Urinary bladder (tissue), 4 donors: ENCODE data around the gene XCL1. TPM values are rescaled to one million over a fixed set of nuclear protein-coding genes. Genes with fewer than 3 reads are reported as not detected.

Experiments
- DNase-seq: peaks from one replicate; pipeline ENCODE4 v3.0.0-alpha.2; 2015; ENCODE audit errors: extremely low spot score
- H3K27ac ChIP-seq: one replicate; pipeline ENCODE4 v1.5.1; 2013; ENCODE audit warnings: low read depth, mild to moderate bottlenecking, moderate library complexity
- H3K36me3 ChIP-seq: one replicate; pipeline ENCODE4 v1.6.1; 2013; ENCODE audit warnings: mild to moderate bottlenecking, moderate library complexity; ENCODE audit not compliant: insufficient read depth
- H3K4me1 ChIP-seq: one replicate; pipeline ENCODE4 v1.6.1; 2013; ENCODE audit warnings: mild to moderate bottlenecking, moderate library complexity; ENCODE audit not compliant: insufficient read depth
- H3K4me3 ChIP-seq: one replicate; pipeline ENCODE4 v1.5.1; 2013; ENCODE audit warnings: low read depth, low read length
- WGBS: extraction: QIAGEN DNeasy Blood & Tissue Kit; methylation state at CpG from one replicate; pipeline ENCODE4 v1.1.7; 2013; 5-methylcytosine and 5-hydroxymethylcytosine counted together
- polyA plus RNA-seq: library from polyadenylated mRNA; stranded (reverse); fragments of 200-250 nt; gene quantifications from one replicate; pipeline ENCODE4 v1.2.3, GENCODE V29; 2013
- total RNA-seq: library from RNA; depleted of rRNA; stranded (reverse); fragments of >200 nt; gene quantifications from one replicate; pipeline ENCODE4 v1.2.3, GENCODE V29; 2014
- donor health status: healthy with polysubstance abuse.
- donor health status: healthy.

Gene XCL1
- total and polyA plus RNA-seq, 2 donors: 0.30 TPM; not detected in 1

DNA sequence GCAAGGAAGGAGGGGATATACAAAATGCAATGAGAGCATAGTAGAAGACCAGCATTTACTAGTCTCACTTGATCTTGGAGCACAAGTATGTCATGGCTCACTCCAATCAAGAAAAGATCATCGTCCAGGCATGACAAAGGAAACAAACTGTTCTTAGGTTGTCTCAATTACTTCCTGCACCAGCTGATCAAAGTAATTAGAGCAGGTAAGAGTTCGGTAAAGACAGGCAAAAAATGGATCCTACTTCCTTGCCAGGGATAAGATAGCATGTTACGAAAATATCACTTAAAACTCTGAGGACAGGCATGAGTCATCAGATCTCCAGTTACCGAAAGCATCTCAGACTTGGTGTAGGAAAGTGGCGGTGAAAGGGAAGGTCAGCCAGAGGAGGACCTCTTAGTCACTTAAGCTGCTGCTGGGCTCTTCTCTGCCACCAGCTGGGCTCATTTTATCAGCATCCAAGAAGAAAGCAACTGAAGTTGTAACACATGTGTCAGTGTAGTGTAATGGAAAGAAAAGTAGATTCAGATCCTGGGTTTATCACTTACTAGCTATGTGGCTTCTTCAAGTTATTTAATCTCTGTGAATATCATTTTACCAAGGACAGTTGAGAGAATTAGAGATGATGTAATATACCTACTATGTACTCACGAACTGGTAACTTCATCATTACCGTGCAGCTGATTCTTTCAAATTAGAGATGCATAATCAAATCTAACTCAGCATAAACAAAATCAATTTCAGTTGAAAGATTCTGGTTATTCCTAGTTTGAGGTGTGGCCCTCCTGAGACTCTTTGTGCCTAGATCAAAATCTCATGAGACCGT is 46.8 kb downstream of the XCL1 start:
- Histone ChIP-seq H3K27ac (no peak overlapping the region), H3K36me3 (no peaks in the 10 kb centered on the region), H3K4me1 (no peaks in the 10 kb centered on the region), H3K4me3 (no peak overlapping the region)
- WGBS: 72% methylated on average over 8 of the region's 8 CpGs
- no peak for DNase-seq

DNA sequence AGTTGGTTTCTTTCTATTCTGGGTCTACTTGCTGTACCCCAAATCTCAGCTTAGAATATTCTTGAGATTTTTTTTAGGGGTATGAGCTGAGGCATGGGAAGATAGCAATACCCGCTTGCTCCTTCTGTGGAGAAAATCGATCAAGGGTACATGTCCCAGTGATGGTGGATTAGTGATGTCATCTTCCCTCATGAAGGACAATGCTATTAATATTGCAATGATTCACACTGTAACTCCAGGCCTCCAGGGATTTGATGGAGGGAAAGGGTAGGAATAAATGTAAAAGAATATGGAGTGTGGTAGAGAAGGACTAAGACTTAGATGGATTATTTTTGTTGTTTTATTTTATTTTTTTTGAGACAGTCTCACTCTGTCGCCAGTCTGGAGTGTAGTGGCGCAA is 47.4 kb downstream of the XCL1 start:
- WGBS: 95% methylated on average over 4 of the region's 4 CpGs
- H3K27ac ChIP-seq: no peak overlapping the region
- no peaks in the 10 kb centered on the region for H3K4me1 ChIP-seq
- DNase-seq: no peak
- no peak overlapping the region for H3K4me3 ChIP-seq
- no peaks in the 10 kb centered on the region for H3K36me3 ChIP-seq

DNA sequence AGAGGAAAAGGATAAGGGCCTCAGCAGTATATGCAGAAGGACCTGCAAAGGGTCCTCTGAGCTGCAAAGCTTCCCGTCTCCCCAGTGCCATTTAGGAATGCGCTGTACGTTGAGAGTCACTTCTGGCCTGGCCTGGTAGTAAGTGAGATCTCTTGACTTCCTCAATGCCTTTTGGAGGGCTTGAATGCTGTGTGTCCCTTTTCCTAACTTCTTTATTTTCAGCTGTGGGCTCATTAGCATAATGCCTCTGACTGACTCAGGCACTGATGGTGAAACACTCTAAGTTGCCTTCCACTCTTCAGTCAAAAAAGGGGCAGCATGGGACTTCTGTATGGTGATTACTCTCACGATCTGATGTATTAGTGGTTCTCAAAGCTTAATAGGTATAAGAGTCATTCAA is 49.9 kb downstream of the XCL1 start:
- Histone ChIP-seq H3K27ac (no peak overlapping the region), H3K4me1 (no peaks in the 10 kb centered on the region), H3K4me3 (no peak overlapping the region), H3K36me3 (no peaks in the 10 kb centered on the region)
- DNase-seq: no peak
- 89% methylated on average over 4 of the region's 4 CpGs for WGBS

DNA sequence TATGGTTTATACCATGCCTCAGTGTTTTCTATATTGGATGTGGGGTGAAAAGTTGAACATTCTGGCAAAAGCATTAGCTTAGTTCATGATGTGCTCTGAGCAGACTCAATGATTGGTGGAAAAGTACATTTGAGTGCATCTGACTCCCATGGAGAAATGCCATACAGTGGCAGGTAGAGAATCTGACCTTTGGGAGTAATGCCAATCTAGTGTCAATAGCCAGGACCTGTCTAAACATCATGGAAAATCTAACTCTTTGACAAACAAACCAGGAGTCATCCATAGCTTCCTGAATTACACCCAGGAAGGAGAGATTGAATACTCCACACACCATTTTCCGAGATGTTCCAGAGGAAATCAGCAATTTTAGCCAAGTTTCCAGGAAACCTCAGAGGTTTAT is 51.0 kb downstream of the XCL1 start:
- no peaks in the 10 kb centered on the region for H3K36me3 ChIP-seq
- no peak overlapping the region for H3K27ac ChIP-seq
- H3K4me1 ChIP-seq: no peaks in the 10 kb centered on the region
- H3K4me3 ChIP-seq: no peak overlapping the region
- no peak for DNase-seq
- WGBS: 92% methylated on average over 1 of the region's 1 CpG

DNA sequence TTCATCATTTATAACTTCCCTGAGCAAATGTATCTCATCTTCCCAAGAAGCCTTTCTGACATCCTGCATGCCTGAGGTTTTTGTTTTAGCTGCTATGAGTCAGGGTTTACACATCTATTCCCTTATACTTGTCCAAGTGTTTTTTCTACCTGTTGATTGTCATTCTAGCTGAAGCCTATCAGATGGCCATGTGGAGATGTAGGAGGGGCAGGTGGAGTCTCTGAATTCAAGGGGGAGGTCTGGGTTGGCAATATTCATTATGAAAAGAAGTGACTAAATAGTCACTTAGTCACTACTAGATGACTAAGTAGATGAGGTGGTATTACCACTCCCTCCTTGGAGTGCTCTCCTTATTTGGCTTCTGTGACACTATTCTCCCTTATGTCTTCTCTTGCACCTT is 52.4 kb downstream of the XCL1 start:
- Histone ChIP-seq H3K4me1 (no peaks in the 10 kb centered on the region), H3K36me3 (no peaks in the 10 kb centered on the region), H3K4me3 (no peak overlapping the region), H3K27ac (no peak overlapping the region)
- DNase-seq: no peak

DNA sequence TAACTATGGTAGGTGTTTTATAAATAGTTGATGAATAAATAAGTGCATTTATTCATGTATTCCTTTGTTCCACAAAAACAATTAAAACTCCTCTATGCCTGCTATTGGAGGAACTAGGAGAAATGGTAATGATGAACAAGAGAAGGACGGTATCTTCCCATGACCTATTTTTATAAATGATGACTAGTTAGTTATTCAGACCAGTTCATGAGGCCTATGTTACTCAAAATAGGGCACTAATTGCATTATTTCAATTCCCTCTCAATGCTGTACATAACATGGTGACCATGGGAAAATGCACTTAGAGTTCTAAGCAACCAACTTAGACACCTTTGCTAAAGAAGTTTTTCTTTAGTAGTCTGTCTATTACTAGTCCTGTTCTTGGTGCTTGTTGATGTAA is 53.1 kb downstream of the XCL1 start:
- DNase-seq: no peak
- H3K4me3 ChIP-seq: no peak overlapping the region
- no peaks in the 10 kb centered on the region for H3K36me3 ChIP-seq
- H3K4me1 ChIP-seq: no peaks in the 10 kb centered on the region
- H3K27ac ChIP-seq: no peak overlapping the region
- 99% methylated on average over 1 of the region's 1 CpG for WGBS

Other genes starting within 250 kb of the XCL1 start
- not detected for gene XCL2, start 32.6 kb upstream of the XCL1 start, total RNA-seq
- gene XCL2, start 32.6 kb upstream of the XCL1 start, polyA plus RNA-seq: 0.60 TPM
- gene DPT, start 152.6 kb downstream of the XCL1 start, total RNA-seq: 175 TPM
- gene DPT, start 152.6 kb downstream of the XCL1 start, polyA plus RNA-seq: 198 TPM